ENCODE measurements around the gene ANKRD28.

The ANKRD28 gene

DNA sequence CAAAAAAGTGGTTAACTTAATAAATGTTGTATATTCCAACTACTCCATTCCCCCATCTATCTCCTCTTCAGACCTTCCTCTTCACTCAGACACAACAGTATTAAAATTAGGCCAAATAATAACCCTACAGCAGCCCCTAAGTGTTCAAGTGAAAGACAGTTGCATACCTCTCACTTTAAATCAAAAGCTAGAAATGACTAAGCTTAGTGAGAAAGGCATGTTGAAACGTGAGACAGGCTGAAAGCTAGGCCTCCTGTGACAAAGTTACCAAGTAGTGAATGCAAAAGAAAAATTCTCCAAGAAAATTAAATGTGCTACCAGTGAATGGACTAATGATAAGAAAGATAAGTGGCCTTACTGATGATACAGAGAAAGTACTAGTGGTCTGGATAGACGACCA lies 71.7 kb downstream of the ANKRD28 start:
- no peak for DNase-seq (ENCODE audit: low read depth in 2 of 2)

- no peak for DNase-seq (ENCODE audit: low read depth in 2 of 2)
These were observed 73.3 kb downstream of the ANKRD28 start for GRCh38 chr3:15724446-15724845.

GRCh38 chr3:15723624-15723884 lies 74.2 kb downstream of the ANKRD28 start:
- no peak for DNase-seq (ENCODE audit: low read depth in 2 of 2)

GRCh38 chr3:15722877-15723623 lies 74.7 kb downstream of the ANKRD28 start:
- DNase-seq (ENCODE audit: low read depth in 2 of 2), result no peak

GRCh38 chr3:15716178-15716577 lies 81.6 kb downstream of the ANKRD28 start:
- DNase-seq (ENCODE audit: low read depth in 2 of 2), result no peak

DNA sequence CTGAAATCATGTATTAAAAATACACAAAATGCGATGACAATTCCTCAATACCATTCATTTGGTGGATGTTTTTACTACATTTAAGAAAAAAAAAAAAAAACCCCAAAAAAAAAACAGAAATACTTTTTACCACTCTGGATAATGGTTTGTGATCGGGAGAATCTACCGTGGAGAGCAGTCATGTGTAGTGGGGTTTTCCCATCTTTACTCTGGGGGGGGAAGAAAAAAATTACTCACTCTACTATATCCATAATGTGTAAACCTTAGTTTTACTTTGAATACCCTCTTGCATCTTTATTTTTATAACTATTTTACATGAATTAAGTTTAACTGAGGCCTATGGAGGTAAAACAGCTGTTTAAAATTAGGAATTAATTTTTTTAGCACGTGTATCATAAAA lies 83.3 kb downstream of the ANKRD28 start:
- no peak for DNase-seq (ENCODE audit: low read depth in 2 of 2)

DNA sequence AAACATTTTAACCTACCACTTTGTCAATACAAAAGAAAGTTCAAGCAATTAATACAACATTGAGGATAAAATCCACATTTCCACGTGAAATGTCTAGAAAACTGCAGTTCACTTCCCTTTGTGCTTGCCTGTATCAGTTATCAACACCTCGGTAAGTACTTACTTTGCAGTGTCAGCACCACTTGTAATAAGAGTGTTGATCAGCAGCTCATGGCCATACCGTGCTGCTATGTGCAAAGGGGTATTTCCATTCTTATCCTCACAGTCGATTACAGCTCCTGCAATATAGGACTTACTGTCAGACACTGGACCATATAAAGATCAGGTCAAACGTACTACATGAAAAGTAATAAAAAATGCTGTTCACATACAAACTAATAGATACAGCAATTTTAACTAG lies 84.4 kb downstream of the ANKRD28 start:
- no peak for DNase-seq (ENCODE audit: low read depth in 2 of 2)

GRCh38 chr3:15711281-15711680 lies 86.5 kb downstream of the ANKRD28 start:
- DNase-seq (ENCODE audit: low read depth in 2 of 2), result no peak

DNA sequence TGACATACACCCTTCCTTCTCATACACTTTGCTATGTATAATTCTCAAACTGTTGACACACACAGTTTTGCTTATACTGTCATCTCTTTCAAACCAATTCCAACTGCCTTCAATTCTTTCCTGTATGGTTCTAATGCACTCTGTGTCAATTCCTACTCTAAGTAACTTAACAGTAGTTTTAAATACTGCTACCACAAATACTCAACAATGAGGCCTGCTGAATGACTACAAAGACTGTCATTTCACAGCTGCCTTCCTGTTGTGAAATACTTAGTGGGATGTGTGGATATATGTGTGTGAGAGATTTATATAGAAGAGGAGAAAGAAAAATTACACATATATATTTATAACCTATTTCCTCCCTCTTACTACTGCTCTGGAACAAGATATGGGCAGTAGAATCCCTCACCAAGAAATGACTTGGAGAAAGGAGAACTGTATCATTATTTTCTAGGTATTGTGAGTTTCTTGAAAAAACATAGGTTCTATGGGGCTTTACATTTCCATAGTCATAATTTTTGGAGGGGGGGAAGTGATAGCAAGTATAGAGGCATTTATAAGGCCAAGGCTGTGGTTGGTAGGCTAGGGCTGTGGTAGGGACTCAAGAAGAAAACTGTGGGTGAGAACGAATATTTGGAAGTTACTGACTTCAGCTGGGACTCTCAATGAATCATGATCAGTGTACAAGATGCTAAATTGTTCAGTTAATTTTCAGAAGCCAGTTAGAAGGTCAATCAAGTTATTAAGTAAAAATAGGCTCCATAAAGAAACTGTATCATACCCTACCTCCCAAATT lies 88.7 kb downstream of the ANKRD28 start:
- peak; percentile 49 to 54 for DNase-seq (ENCODE audit: low read depth in 2 of 2)

DNA sequence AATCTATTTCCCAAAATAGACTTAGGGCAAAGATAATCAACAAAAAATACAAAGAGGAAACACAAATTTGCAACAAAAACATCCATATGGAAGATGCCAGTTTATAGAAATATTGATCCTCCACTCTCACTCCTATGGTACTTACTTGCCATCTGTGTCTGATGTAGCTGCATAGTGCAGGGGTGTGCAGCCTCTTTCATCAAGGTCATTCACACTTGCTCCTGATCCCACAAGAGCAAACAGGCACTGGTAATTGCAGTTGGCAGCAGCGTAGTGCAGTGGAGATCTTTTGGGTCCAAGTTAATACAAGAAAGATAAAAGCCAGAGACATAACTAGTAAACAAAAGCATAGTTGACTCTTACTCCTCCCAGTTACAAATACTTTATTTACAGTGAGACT lies 90.0 kb downstream of the ANKRD28 start:
- no peak for DNase-seq (ENCODE audit: low read depth in 2 of 2)

DNA sequence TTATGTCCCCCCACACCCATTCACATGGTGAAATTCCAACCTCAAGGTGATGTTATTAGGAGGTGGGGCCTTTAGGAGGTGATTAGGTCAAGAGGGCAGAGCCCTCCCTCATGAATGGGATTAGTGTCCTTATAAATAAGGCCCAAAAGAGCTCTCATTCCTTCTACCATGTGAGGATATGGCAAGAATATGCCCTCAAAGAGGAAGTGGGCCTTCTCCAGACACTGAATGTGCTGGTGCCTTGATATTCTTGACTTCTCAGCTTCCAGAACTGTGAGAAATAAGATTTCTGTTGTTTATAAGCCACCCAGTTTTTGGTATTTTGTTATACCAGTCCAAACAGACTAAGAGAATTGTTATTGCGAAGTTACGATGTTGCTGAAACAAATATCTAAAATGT lies 94.4 kb downstream of the ANKRD28 start:
- no peak for DNase-seq (ENCODE audit: low read depth in 2 of 2)

DNA sequence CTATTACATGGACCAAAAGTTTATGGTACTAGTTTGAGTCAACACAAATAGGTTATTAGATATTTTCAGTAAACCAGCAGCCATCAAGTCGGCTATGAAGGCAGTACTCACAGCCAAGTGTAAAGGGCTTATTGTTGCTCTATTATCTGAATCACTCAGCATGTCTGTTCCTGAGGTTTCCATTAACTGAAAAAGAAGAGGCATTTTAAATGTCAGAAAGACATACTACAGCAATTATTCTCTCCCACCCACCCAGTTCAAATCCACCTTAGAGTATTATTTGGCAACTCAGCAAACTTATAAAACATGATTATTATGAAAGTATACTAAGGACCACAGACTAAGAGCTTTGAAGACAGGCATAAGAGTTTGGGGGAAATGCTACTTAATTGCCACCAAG lies 103.2 kb downstream of the ANKRD28 start:
- DNase-seq (ENCODE audit: low read depth in 2 of 2), result no peak

GRCh38 chr3:15693355-15693754 lies 104.4 kb downstream of the ANKRD28 start:
- no peak for DNase-seq (ENCODE audit: low read depth in 2 of 2)

GRCh38 chr3:15690748-15691147 lies 107.0 kb downstream of the ANKRD28 start:
- no peak for DNase-seq (ENCODE audit: low read depth in 2 of 2)

GRCh38 chr3:15690230-15690629 lies 107.5 kb downstream of the ANKRD28 start:
- DNase-seq (ENCODE audit: low read depth in 2 of 2), result no peak

DNA sequence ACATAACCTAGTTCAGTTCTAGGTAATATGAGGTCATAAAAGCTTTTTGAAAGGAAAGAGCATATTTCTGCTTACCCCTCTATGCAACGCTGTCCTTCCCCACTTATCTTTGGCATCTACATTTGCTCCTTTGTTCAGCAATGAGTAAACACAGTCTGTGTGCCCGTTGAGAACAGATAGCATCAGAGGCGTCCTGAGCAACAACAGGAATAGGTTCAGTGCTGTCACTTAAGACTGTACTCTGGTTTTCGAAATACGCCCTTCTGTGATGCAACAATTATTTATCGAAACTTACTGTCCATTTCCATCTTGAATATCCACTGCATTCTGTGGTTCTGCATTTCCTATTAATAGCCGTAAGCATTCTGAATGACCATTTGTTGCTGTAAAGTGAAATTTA lies 111.9 kb downstream of the ANKRD28 start:
- no peak for DNase-seq (ENCODE audit: low read depth in 2 of 2)

GRCh38 chr3:15683253-15683652 lies 114.5 kb downstream of the ANKRD28 start:
- no peak for DNase-seq (ENCODE audit: low read depth in 2 of 2)

- DNase-seq (ENCODE audit: low read depth in 2 of 2), result peak; percentile 54 to 56
These were observed 115.1 kb downstream of the ANKRD28 start for GRCh38 chr3:15682561-15683185.

GRCh38 chr3:15681668-15682067 lies 116.1 kb downstream of the ANKRD28 start:
- no peak for DNase-seq (ENCODE audit: low read depth in 2 of 2)

GRCh38 chr3:15679306-15679705 lies 118.5 kb downstream of the ANKRD28 start:
- DNase-seq (ENCODE audit: low read depth in 2 of 2), result no peak

GRCh38 chr3:15676259-15676658 lies 121.5 kb downstream of the ANKRD28 start:
- no peak for DNase-seq (ENCODE audit: low read depth in 2 of 2)

GRCh38 chr3:15673536-15673935 lies 124.2 kb downstream of the ANKRD28 start:
- DNase-seq (ENCODE audit: low read depth in 2 of 2), result no peak

DNA sequence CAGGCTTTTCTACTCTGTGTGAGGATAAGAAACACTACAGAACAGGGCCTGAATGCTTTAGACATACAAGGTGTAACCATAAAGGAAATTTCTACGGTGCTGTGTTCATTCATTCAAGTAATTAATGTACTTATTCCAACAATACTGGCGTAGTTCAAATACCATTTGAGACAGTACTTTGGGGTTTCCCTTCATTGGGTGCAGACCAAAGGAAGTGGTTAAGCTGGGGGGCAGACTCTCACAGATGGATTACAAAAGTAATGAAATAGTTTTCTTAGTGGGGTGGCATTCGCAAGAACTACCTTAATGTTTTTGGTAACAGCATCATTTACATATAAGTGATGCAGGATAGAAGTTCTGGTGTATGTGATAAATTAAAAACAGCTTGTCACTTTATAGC lies 130.3 kb downstream of the ANKRD28 start:
- no peak for DNase-seq (ENCODE audit: low read depth in 2 of 2)

Data from fibroblast of skin of left quadriceps (primary cell).